Heart left ventricle (tissue), 13 donors: ENCODE measurements around the gene LAMB4.

Source experiments
- CTCF ChIP-seq, 12 donors: fragments of 200-600 bp; sonication (generic) in 4 of 12; IDR thresholded peaks; one replicate each; pipeline versions ENCODE4 v1.5.0 to v1.8.0; 2018 to 2022; ENCODE audit warnings: antibody characterized with exemption in 12 of 12, mild to moderate bottlenecking in 5 of 12
- POLR2A ChIP-seq, 2 donors: fragments of 450-650 bp; IDR thresholded peaks; one replicate each; pipeline ENCODE4 v1.6.1; 2017; ENCODE audit warnings: antibody characterized with exemption in 2 of 2, mild to moderate bottlenecking in 2 of 2, moderate library complexity in 2 of 2
- donor health status: ischemic (EF 13 %, LVEDD 7.1; RV severe dilation, severe dysfunction).
- donor health status: DM: no; HTN: yes; CAD: no.
- donor health status: DM: no; HTN: no; CAD: no.
- donor health status: ischemic (EF 25% LVEDD 6.9; RV normal size, moderate dysfunction).
- donor health status: ischemic (EF 25% LVEDD 5.7; RV mildly dilated, moderate dysfunction).
- donor health status: ischemic (EF 35%, LVEDD 5.7; RV mildly dilated, moderate dysfunction).
- donor health status: nonischemic (EF 11% LVEDD 7.7; RV severe dilation, severe dysfunction).
- donor health status: DM: yes; HTN: yes; CAD: no.
- donor health status: PGD.
- donor health status: ischemic (EF 29% LVEDD 5.4; RV normal size, mild dysfunction).
- donor health status: nonischemic (EF 23%, LVEDD 6.1; RV moderate dilation, normal function).

GRCh38 chr7:107999779-108000560 lies 130.2 kb downstream of the LAMB4 start:
- TF ChIP-seq CTCF (IDR thresholded peaks at IDR 0.05) = no peak
- no peak for TF ChIP-seq POLR2A (IDR thresholded peaks at IDR 0.05)
